ENCODE results near the gene NUMBL. TPM values are rescaled to one million over a fixed set of nuclear protein-coding genes. Genes with fewer than 3 reads are reported as not detected.
A peak's percentile ranks its signal among the peaks of the same experiment; 100 is the strongest.

The NUMBL gene
- total and polyA plus RNA-seq, 9 of the 15 experiments (the other 6 are each of a cell fraction or from before 2014, with no cell fraction given) = 0.39 to 38.6 (median 6.6) TPM

DNA sequence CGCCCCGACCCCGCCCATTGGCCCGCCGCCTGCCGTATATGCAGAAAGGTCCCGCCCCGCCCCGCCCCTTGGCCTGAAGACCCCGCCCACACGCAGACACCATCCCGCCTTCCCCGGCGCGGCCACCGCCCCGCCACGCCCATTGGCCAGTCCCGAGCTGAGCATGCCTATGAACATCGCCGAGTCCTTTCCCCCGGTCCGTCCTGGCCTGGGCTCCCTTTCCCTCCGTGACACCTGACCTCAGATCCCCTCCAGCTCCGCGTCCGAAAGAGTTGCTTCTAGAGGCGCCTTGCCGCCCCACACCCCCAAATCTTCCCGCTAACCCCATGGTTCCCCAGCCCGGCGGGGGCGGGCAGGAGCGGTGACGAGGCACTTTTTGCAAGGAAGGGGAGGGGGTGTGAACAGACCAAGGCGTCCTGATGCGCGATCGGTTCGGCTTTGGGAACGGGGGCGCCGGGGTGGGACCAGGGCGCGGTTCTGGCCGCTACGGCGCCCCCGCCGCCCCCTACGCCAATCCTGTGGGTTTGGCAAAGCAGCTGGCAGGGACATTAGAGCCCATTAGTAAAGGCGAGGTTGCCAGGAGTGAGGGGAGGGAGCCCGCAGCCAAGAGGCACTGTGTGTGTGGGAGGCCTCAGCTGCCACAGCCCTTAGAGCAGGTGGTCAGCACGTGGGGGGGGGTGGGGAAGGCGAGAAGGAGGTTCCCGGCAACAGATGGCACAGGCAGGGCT, 406 bp upstream of the NUMBL start (continued):
- TF ChIP-seq, protein P1, sequence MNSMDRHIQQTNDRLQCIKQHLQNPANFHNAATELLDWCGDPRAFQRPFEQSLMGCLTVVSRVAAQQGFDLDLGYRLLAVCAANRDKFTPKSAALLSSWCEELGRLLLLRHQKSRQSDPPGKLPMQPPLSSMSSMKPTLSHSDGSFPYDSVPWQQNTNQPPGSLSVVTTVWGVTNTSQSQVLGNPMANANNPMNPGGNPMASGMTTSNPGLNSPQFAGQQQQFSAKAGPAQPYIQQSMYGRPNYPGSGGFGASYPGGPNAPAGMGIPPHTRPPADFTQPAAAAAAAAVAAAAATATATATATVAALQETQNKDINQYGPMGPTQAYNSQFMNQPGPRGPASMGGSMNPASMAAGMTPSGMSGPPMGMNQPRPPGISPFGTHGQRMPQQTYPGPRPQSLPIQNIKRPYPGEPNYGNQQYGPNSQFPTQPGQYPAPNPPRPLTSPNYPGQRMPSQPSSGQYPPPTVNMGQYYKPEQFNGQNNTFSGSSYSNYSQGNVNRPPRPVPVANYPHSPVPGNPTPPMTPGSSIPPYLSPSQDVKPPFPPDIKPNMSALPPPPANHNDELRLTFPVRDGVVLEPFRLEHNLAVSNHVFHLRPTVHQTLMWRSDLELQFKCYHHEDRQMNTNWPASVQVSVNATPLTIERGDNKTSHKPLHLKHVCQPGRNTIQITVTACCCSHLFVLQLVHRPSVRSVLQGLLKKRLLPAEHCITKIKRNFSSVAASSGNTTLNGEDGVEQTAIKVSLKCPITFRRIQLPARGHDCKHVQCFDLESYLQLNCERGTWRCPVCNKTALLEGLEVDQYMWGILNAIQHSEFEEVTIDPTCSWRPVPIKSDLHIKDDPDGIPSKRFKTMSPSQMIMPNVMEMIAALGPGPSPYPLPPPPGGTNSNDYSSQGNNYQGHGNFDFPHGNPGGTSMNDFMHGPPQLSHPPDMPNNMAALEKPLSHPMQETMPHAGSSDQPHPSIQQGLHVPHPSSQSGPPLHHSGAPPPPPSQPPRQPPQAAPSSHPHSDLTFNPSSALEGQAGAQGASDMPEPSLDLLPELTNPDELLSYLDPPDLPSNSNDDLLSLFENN (IDR thresholded peaks at IDR 0.05; ENCODE audit: low read depth in 2 of 2, low read length in 2 of 2) = 0 out of 4 replicates have a peak, but pooled peaks of 1 of the 2 experiments have one; percentile 8
- peak; percentile 78; the same call in 1 of the 2 replicates for TF ChIP-seq OTX1 (CRISPR knock-in tag; IDR thresholded peaks at IDR 0.05)
- TF ChIP-seq FOXK2 (conservative IDR thresholded peaks at IDR 0.05 in 1 of 2, IDR thresholded peaks at IDR 0.05 in 1 of 2; ENCODE audit: low read depth in 2 of 2) = no peak; a peak in 1 of 4 replicates
- TF ChIP-seq POLR2B (IDR thresholded peaks at IDR 0.05; ENCODE audit: low read depth, partially characterized antibody) = peak; percentile 75
- TF ChIP-seq NFIC (IDR thresholded peaks at IDR 0.05) = peak; percentile 42
- no peak for TF ChIP-seq LARP7 (IDR thresholded peaks at IDR 0.05)
- TF ChIP-seq SMAD3 (CRISPR knock-in tag; conservative IDR thresholded peaks at IDR 0.05) = no peak
- TF ChIP-seq XRCC4 (IDR thresholded peaks at IDR 0.05; ENCODE audit: extremely low read depth, insufficient read depth, insufficient read length) = no peak
- no peak for TF ChIP-seq CTCFL (IDR thresholded peaks at IDR 0.05; ENCODE audit: borderline replicate concordance, insufficient read depth, low read depth, low read length, poor library complexity, severe bottlenecking)
- TF ChIP-seq NUFIP1 (IDR thresholded peaks at IDR 0.05; ENCODE audit: partially characterized antibody) = peak; percentile 34
- TF ChIP-seq PCBP1 (IDR thresholded peaks at IDR 0.05; ENCODE audit: low read depth, low read length, poor library complexity, severe bottlenecking) = peak; percentile 68
- TF ChIP-seq, protein P2, sequence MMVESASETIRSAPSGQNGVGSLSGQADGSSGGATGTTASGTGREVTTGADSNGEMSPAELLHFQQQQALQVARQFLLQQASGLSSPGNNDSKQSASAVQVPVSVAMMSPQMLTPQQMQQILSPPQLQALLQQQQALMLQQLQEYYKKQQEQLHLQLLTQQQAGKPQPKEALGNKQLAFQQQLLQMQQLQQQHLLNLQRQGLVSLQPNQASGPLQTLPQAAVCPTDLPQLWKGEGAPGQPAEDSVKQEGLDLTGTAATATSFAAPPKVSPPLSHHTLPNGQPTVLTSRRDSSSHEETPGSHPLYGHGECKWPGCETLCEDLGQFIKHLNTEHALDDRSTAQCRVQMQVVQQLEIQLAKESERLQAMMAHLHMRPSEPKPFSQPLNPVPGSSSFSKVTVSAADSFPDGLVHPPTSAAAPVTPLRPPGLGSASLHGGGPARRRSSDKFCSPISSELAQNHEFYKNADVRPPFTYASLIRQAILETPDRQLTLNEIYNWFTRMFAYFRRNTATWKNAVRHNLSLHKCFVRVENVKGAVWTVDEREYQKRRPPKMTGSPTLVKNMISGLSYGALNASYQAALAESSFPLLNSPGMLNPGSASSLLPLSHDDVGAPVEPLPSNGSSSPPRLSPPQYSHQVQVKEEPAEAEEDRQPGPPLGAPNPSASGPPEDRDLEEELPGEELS (CRISPR knock-in tag; IDR thresholded peaks at IDR 0.05; ENCODE audit: borderline replicate concordance) = peak; percentile 92; the same call in 1 of the 2 replicates
- TF ChIP-seq HDAC6 (IDR thresholded peaks at IDR 0.05; ENCODE audit: low read depth, low read length) = no peak
- TF ChIP-seq, protein P3, sequence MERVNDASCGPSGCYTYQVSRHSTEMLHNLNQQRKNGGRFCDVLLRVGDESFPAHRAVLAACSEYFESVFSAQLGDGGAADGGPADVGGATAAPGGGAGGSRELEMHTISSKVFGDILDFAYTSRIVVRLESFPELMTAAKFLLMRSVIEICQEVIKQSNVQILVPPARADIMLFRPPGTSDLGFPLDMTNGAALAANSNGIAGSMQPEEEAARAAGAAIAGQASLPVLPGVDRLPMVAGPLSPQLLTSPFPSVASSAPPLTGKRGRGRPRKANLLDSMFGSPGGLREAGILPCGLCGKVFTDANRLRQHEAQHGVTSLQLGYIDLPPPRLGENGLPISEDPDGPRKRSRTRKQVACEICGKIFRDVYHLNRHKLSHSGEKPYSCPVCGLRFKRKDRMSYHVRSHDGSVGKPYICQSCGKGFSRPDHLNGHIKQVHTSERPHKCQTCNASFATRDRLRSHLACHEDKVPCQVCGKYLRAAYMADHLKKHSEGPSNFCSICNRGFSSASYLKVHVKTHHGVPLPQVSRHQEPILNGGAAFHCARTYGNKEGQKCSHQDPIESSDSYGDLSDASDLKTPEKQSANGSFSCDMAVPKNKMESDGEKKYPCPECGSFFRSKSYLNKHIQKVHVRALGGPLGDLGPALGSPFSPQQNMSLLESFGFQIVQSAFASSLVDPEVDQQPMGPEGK (CRISPR knock-in tag; IDR thresholded peaks at IDR 0.05; ENCODE audit: borderline replicate concordance) = no peak
- peak; percentile 32; the same call in 1 of the 2 replicates for TF ChIP-seq GTF2E2 (tag; IDR thresholded peaks at IDR 0.05)
- TF ChIP-seq ZNF408 (CRISPR knock-in tag; IDR thresholded peaks at IDR 0.05; ENCODE audit: low read depth) = no peak
- TF ChIP-seq STAT5B (CRISPR knock-in tag; IDR thresholded peaks at IDR 0.05) = no peak
- no peak for TF ChIP-seq TAL1 (IDR thresholded peaks at IDR 0.05)

Measured in K562 (cell line).